NCI-H2196 treated with DMSO at 0.1 percent for 48 hours (cell line): ENCODE data around the gene KCNC1.
A peak's percentile ranks its signal among the peaks of the same experiment; 100 is the strongest.

Experiments used
- DNase-seq: peaks from one replicate; lab custom pipeline; 2025; ENCODE audit not compliant: unreplicated experiment; lab: John Stamatoyannopoulos, UW

The KCNC1 gene

GRCh38 chr11:17788084-17788483, 53.5 kb downstream of the KCNC1 start:
- DNase-seq: no peak

GRCh38 chr11:17790453-17790852, 55.9 kb downstream of the KCNC1 start:
- DNase-seq: no peak

- DNase-seq: no peak
Observed at GRCh38 chr11:17791144-17791543, 56.6 kb downstream of the KCNC1 start.

GRCh38 chr11:17792161-17792560, 57.6 kb downstream of the KCNC1 start:
- no peak for DNase-seq

- no peak for DNase-seq
Observed at GRCh38 chr11:17793642-17794170, 59.1 kb downstream of the KCNC1 start.

GRCh38 chr11:17794981-17795380, 60.4 kb downstream of the KCNC1 start:
- no peak for DNase-seq

- no peak for DNase-seq
Observed at GRCh38 chr11:17796154-17796553, 61.6 kb downstream of the KCNC1 start.

GRCh38 chr11:17798253-17798652, 63.7 kb downstream of the KCNC1 start:
- no peak for DNase-seq

GRCh38 chr11:17798716-17799115, 64.1 kb downstream of the KCNC1 start:
- DNase-seq: no peak

- no peak for DNase-seq
Observed at GRCh38 chr11:17799147-17799546, 64.6 kb downstream of the KCNC1 start.

- no peak for DNase-seq
Observed at GRCh38 chr11:17801166-17801565, 66.6 kb downstream of the KCNC1 start.

GRCh38 chr11:17802491-17802890, 67.9 kb downstream of the KCNC1 start:
- DNase-seq: no peak

- peak; percentile 6 for DNase-seq
Observed at GRCh38 chr11:17803754-17804334, 69.3 kb downstream of the KCNC1 start.

- no peak for DNase-seq
Observed at GRCh38 chr11:17805043-17805442, 70.5 kb downstream of the KCNC1 start.

GRCh38 chr11:17805873-17806272, 71.3 kb downstream of the KCNC1 start:
- no peak for DNase-seq

- no peak for DNase-seq
Observed at GRCh38 chr11:17807034-17807433, 72.5 kb downstream of the KCNC1 start.

GRCh38 chr11:17810041-17810440, 75.5 kb downstream of the KCNC1 start:
- DNase-seq: no peak

GRCh38 chr11:17810746-17811145, 76.2 kb downstream of the KCNC1 start:
- peak; percentile 4 for DNase-seq

- DNase-seq: no peak
Observed at GRCh38 chr11:17811352-17811751, 76.8 kb downstream of the KCNC1 start.

- DNase-seq: peak; percentile 65
Observed at GRCh38 chr11:17812091-17812864, 77.7 kb downstream of the KCNC1 start.

GRCh38 chr11:17812865-17813187, 78.2 kb downstream of the KCNC1 start:
- peak; percentile 57 for DNase-seq

GRCh38 chr11:17813391-17814059, 78.9 kb downstream of the KCNC1 start:
- no peak for DNase-seq
